PC-3 (cell line): ENCODE results near the gene PLA2G3.

Source experiments
- CTCF ChIP-seq: fragments of 300-600 bp; sonication (generic); conservative IDR thresholded peaks from 2 replicates; pipeline ENCODE4 v1.5.1; 2017; ENCODE audit warnings: antibody characterized with exemption, low read depth, mild to moderate bottlenecking, low read length
- EZH2 ChIP-seq: fragments of 300-600 bp; sonication (generic); IDR thresholded peaks from one replicate; pipeline ENCODE4 v1.6.1; 2017; ENCODE audit warnings: antibody characterized with exemption, mild to moderate bottlenecking, low read length; ENCODE audit not compliant: unreplicated experiment

- no peak for TF ChIP-seq CTCF
- no peak for TF ChIP-seq EZH2
These were observed 14.7 kb upstream of the PLA2G3 start for GRCh38 chr22:31154975-31155374.
